K562 (cell line): ENCODE measurements around the gene CTSD. TPM values are rescaled to one million over a fixed set of nuclear protein-coding genes. Genes with fewer than 3 reads are reported as not detected.

Experiments
- ARID1B ChIP-seq: fragments of 450-650 bp; IDR thresholded peaks from 2 replicates; pipeline ENCODE4 v1.6.1; 2016; ENCODE audit warnings: antibody characterized with exemption, mild to moderate bottlenecking, inconsistent platforms
- ESRRA ChIP-seq: fragments of 450-650 bp; IDR thresholded peaks from 2 replicates; pipeline ENCODE4 v1.6.1; 2014; ENCODE audit warnings: low read depth, mild to moderate bottlenecking, moderate library complexity, borderline replicate concordance
- FOXA3 ChIP-seq, 2 experiments: fragments of 450-650 bp in 1 of 2; sonication (generic) in 1 of 2; formaldehyde crosslinking; IDR thresholded peaks in 1 of 2; conservative IDR thresholded peaks in 1 of 2; 2 replicates each; pipeline versions ENCODE4 v1.4.0 to v1.8.0; 2020 to 2022; ENCODE audit warnings: mild to moderate bottlenecking in 2 of 2, missing genetic modification reagents in 1 of 2
- GATA2 ChIP-seq: sonication (generic); formaldehyde crosslinking; IDR thresholded peaks from 2 replicates; pipeline ENCODE4 v1.4.0; 2020; ENCODE audit warnings: mild to moderate bottlenecking, missing genetic modification reagents
- KDM1A ChIP-seq, 2 experiments: fragments of 450-650 bp; IDR thresholded peaks; 2 replicates each; pipeline ENCODE4 v1.6.1; 2016; ENCODE audit warnings: mild to moderate bottlenecking in 2 of 2
- NFATC3 ChIP-seq: fragments of 450-650 bp; IDR thresholded peaks from 2 replicates; pipeline ENCODE4 v1.6.1; 2017; ENCODE audit warnings: mild to moderate bottlenecking
- PREB ChIP-seq: sonication (generic); formaldehyde crosslinking; IDR thresholded peaks from 2 replicates; pipeline ENCODE4 v1.8.1; 2023; ENCODE audit warnings: mild to moderate bottlenecking, missing genetic modification reagents
- RB1 ChIP-seq: fragments of 450-650 bp; IDR thresholded peaks from 2 replicates; pipeline ENCODE4 v1.6.1; 2017; ENCODE audit warnings: low read depth, mild to moderate bottlenecking
- RBM34 ChIP-seq: fragments of 200-400 bp; formaldehyde crosslinking; IDR thresholded peaks from 2 replicates; pipeline ENCODE4 v1.6.1; 2018; ENCODE audit warnings: low read length, borderline replicate concordance; ENCODE audit not compliant: insufficient read depth
- SMARCC2 ChIP-seq: fragments of 450-650 bp; IDR thresholded peaks from 2 replicates; pipeline ENCODE4 v1.6.1; 2017; ENCODE audit warnings: antibody characterized with exemption, moderate library complexity, mild to moderate bottlenecking, low read depth
- STAT6 ChIP-seq: sonication (generic); formaldehyde crosslinking; IDR thresholded peaks from 2 replicates; pipeline ENCODE4 v1.8.1; 2023; ENCODE audit warnings: mild to moderate bottlenecking, missing genetic modification reagents
- TGIF2 ChIP-seq: sonication (generic); formaldehyde crosslinking; IDR thresholded peaks from 2 replicates; pipeline ENCODE4 v1.8.1; 2022; ENCODE audit warnings: mild to moderate bottlenecking, missing genetic modification reagents, moderate library complexity
- THRB ChIP-seq: fragments of 450-650 bp; formaldehyde crosslinking; conservative IDR thresholded peaks from 2 replicates; pipeline ENCODE4 v1.4.0; 2022; ENCODE audit warnings: mild to moderate bottlenecking, missing genetic modification characterization
- WHSC1 ChIP-seq: IDR thresholded peaks from one replicate; pipeline ENCODE4 v1.6.1; 2012; ENCODE audit warnings: low read length, control low read depth, inconsistent platforms
- ZBTB43 ChIP-seq: sonication (generic); formaldehyde crosslinking; IDR thresholded peaks from 2 replicates; pipeline ENCODE4 v1.8.0; 2023; ENCODE audit warnings: mild to moderate bottlenecking, missing genetic modification reagents
- ZFPM2 ChIP-seq: fragments of 250-450 bp; sonication (Bioruptor Pico); IDR thresholded peaks from 2 replicates; pipeline ENCODE4 v1.5.1; 2022; ENCODE audit warnings: mild to moderate bottlenecking
- ZNF436 ChIP-seq: fragments of 250-450, 450-650 bp; sonication (Bioruptor Pico); formaldehyde crosslinking; IDR thresholded peaks from 2 replicates; pipeline ENCODE4 v1.7.0; 2020; ENCODE audit warnings: mild to moderate bottlenecking
- ZNF512 ChIP-seq: IDR thresholded peaks from 2 replicates; pipeline ENCODE4 v1.6.1; 2016; ENCODE audit warnings: missing genetic modification characterization, missing compliant biosample characterization
- ZNF57 ChIP-seq: fragments of 450-650 bp; formaldehyde crosslinking; IDR thresholded peaks from 2 replicates; pipeline ENCODE4 v1.4.0; 2020; ENCODE audit warnings: mild to moderate bottlenecking, moderate library complexity
- ZNF79 ChIP-seq: fragments of 250-450 bp; sonication (Bioruptor Pico); IDR thresholded peaks from 2 replicates; pipeline ENCODE4 v1.4.0; 2020; ENCODE audit warnings: low read depth, mild to moderate bottlenecking, moderate library complexity
- polyA plus RNA-seq, 8 experiments: library from polyadenylated mRNA; depleted of rRNA in 4 of 8; stranded (reverse) in 5 of 8; unstranded in 3 of 8; fragments of >200 nt; fragmentation: Nextera tagmentation in 2 of 8; fragmentation: Illumina TruSeq in 1 of 8; extraction: Ambion mirVana in 2 of 8; extraction: Trizol in 1 of 8; gene quantifications; 2 replicates each; pipeline versions ENCODE4 v1.2.1 to v1.2.3, GENCODE V29; 2011 to 2014; ENCODE audit warnings: inconsistent platforms in 1 of 8, missing spikeins in 1 of 8
- total RNA-seq, 7 experiments: library from RNA; depleted of rRNA in 6 of 7; stranded (reverse); fragments of >200 nt in 6 of 7; fragmentation: Illumina TruSeq in 2 of 7; extraction: Trizol in 2 of 7; gene quantifications; 2 replicates each; pipeline versions ENCODE4 v1.2.1 to v1.2.3, GENCODE V29; 2011 to 2021; ENCODE audit warnings: low replicate concordance in 1 of 7

The CTSD gene
- total and polyA plus RNA-seq, 9 of the 15 experiments (the other 6 are each of a cell fraction or from before 2014, with no cell fraction given), result 1.0 to 112 (median 40.9) TPM

- TF ChIP-seq PREB, result no peak
- TF ChIP-seq ZNF436, result no peak
- no peak for TF ChIP-seq TGIF2
- TF ChIP-seq SMARCC2, result peak; percentile 86
- TF ChIP-seq ARID1B, result peak; percentile 89
- no peak for TF ChIP-seq RBM34
- no peak for TF ChIP-seq ZFPM2
- TF ChIP-seq KDM1A (IDR thresholded peaks at IDR 0.05), result peak; percentile 68 to 79
- TF ChIP-seq ZNF57 (CRISPR knock-in tag), result peak; percentile 86; the same call in 1 of the 2 replicates
- no peak for TF ChIP-seq STAT6 (CRISPR knock-in tag)
- no peak for TF ChIP-seq FOXA3 (CRISPR knock-in tag; conservative IDR thresholded peaks at IDR 0.05 in 1 of 2, IDR thresholded peaks at IDR 0.05 in 1 of 2)
- TF ChIP-seq ESRRA, result peak; percentile 86
- no peak for TF ChIP-seq WHSC1
- TF ChIP-seq ZNF79 (CRISPR knock-in tag), result no peak
- TF ChIP-seq NFATC3, result no peak
- TF ChIP-seq ZNF512 (tag), result no peak
- TF ChIP-seq GATA2 (CRISPR knock-in tag), result no peak
- TF ChIP-seq RB1, result peak; percentile 55; the same call in 1 of the 2 replicates
- TF ChIP-seq THRB (CRISPR knock-in tag), result peak; percentile 90
- TF ChIP-seq ZBTB43 (CRISPR knock-in tag), result no peak
Observed at GRCh38 chr11:1772270-1773130, 8.8 kb upstream of the CTSD start (continued).
